HepG2 (cell line): ENCODE data around the gene ZNF174. TPM values are rescaled to one million over a fixed set of nuclear protein-coding genes. Genes with fewer than 3 reads are reported as not detected.

ENCODE experiments used
- ATF1 ChIP-seq: IDR thresholded peaks from 2 replicates; pipeline ENCODE4 v1.6.1; 2016; ENCODE audit warnings: mild to moderate bottlenecking, control low read depth
- EZH2 ChIP-seq: conservative IDR thresholded peaks from 2 replicates; pipeline ENCODE4 v1.6.1; 2012; ENCODE audit warnings: mild to moderate bottlenecking, low read depth, low read length, moderate library complexity
- FOXA1 ChIP-seq, 2 experiments: fragments of 450-650 bp in 1 of 2; sonication (generic) in 1 of 2; formaldehyde crosslinking in 1 of 2; IDR thresholded peaks; 2 replicates each; pipeline versions ENCODE4 v1.4.0 to v1.6.1; 2016 to 2020; ENCODE audit warnings: missing genetic modification reagents in 1 of 2
- FOXK2 ChIP-seq: fragments of 450-650 bp; IDR thresholded peaks from 2 replicates; pipeline ENCODE4 v1.6.1; 2016
- MEIS1 ChIP-seq: sonication (generic); formaldehyde crosslinking; IDR thresholded peaks from 2 replicates; pipeline ENCODE4 v1.9.0; 2021; ENCODE audit warnings: mild to moderate bottlenecking, missing genetic modification reagents, moderate library complexity, borderline replicate concordance
- NR2F1 ChIP-seq, 2 experiments: fragments of 450-650 bp in 1 of 2; formaldehyde crosslinking in 1 of 2; IDR thresholded peaks; 2 replicates each; pipeline versions ENCODE4 v1.5.0 to v1.6.1; 2016 to 2020; ENCODE audit warnings: mild to moderate bottlenecking in 1 of 2, missing compliant biosample characterization in 1 of 2, missing genetic modification reagents in 1 of 2, moderate library complexity in 1 of 2
- PHF20 ChIP-seq: sonication (generic); formaldehyde crosslinking; IDR thresholded peaks from 2 replicates; pipeline ENCODE4 v1.5.0; 2020; ENCODE audit warnings: mild to moderate bottlenecking, missing genetic modification reagents
- RBM39 ChIP-seq: fragments of 200-400 bp; formaldehyde crosslinking; IDR thresholded peaks from one replicate; pipeline ENCODE4 v1.6.1; 2018; ENCODE audit warnings: antibody characterized with exemption, mild to moderate bottlenecking, low read depth, low read length; ENCODE audit not compliant: poor library complexity, severe bottlenecking
- TCF12 ChIP-seq, 2 experiments: fragments of 450-650 bp in 1 of 2; sonication (generic) in 1 of 2; formaldehyde crosslinking in 1 of 2; IDR thresholded peaks; 2 replicates each; pipeline versions ENCODE4 v1.6.1 to v1.8.0; 2017 to 2022; ENCODE audit warnings: antibody characterized with exemption in 1 of 2, mild to moderate bottlenecking in 1 of 2, missing genetic modification reagents in 1 of 2, moderate library complexity in 1 of 2
- ZIK1 ChIP-seq: sonication (generic); formaldehyde crosslinking; IDR thresholded peaks from 2 replicates; pipeline ENCODE4 v1.5.0; 2020; ENCODE audit warnings: mild to moderate bottlenecking, low read depth, missing genetic modification reagents, borderline replicate concordance
- ZNF232 ChIP-seq: sonication (generic); formaldehyde crosslinking; IDR thresholded peaks from 2 replicates; pipeline ENCODE4 v1.4.0; 2020; ENCODE audit warnings: missing genetic modification reagents, borderline replicate concordance
- ZNF329 ChIP-seq: sonication (generic); formaldehyde crosslinking; IDR thresholded peaks from 2 replicates; pipeline ENCODE4 v1.9.0; 2021; ENCODE audit warnings: low read depth, mild to moderate bottlenecking, missing genetic modification reagents
- polyA plus RNA-seq, 8 experiments: library from polyadenylated mRNA; depleted of rRNA in 3 of 8; stranded (reverse) in 7 of 8; unstranded in 1 of 8; fragments of >200 nt; fragmentation: Illumina TruSeq in 4 of 8; extraction: Trizol in 4 of 8; gene quantifications; 2 replicates each; pipeline versions ENCODE4 v1.2.1 to v1.2.3, GENCODE V29; 2011 to 2016; ENCODE audit warnings: low read depth in 4 of 8, missing spikeins in 1 of 8, mixed read lengths in 1 of 8; ENCODE audit not compliant: insufficient read depth in 1 of 8
- total RNA-seq, 5 experiments: library from RNA; depleted of rRNA; stranded (reverse); fragments of >200 nt; fragmentation: Illumina TruSeq; extraction: Trizol; gene quantifications; 2 replicates each; pipeline ENCODE4 v1.2.3, GENCODE V29; 2016; ENCODE audit warnings: low read depth in 1 of 5
- TF ChIP-seq, protein P1 (sequence below): fragments of 450-650 bp; IDR thresholded peaks from 2 replicates; pipeline ENCODE4 v1.6.1; 2017; ENCODE audit warnings: mild to moderate bottlenecking
- TF ChIP-seq, protein P2 (sequence below): sonication (generic); formaldehyde crosslinking; IDR thresholded peaks from 2 replicates; pipeline ENCODE4 v1.5.1; 2020; ENCODE audit warnings: mild to moderate bottlenecking, missing genetic modification reagents, moderate library complexity
- TF ChIP-seq, protein P3 (sequence below): sonication (generic); formaldehyde crosslinking; IDR thresholded peaks from 2 replicates; pipeline ENCODE4 v1.4.0; 2020; ENCODE audit warnings: missing genetic modification reagents
- TF ChIP-seq, protein P4 (sequence below): IDR thresholded peaks from 2 replicates; pipeline ENCODE4 v1.6.1; 2016
- TF ChIP-seq, protein P5 (sequence below): IDR thresholded peaks from 2 replicates; pipeline ENCODE4 v1.6.1; 2016; ENCODE audit warnings: missing compliant biosample characterization, missing genetic modification reagents, borderline replicate concordance

Gene ZNF174
- total and polyA plus RNA-seq, 2 of the 13 experiments (the other 11 are each of a cell fraction or from before 2014, with no cell fraction given) = 8.3 to 10.6 TPM

DNA sequence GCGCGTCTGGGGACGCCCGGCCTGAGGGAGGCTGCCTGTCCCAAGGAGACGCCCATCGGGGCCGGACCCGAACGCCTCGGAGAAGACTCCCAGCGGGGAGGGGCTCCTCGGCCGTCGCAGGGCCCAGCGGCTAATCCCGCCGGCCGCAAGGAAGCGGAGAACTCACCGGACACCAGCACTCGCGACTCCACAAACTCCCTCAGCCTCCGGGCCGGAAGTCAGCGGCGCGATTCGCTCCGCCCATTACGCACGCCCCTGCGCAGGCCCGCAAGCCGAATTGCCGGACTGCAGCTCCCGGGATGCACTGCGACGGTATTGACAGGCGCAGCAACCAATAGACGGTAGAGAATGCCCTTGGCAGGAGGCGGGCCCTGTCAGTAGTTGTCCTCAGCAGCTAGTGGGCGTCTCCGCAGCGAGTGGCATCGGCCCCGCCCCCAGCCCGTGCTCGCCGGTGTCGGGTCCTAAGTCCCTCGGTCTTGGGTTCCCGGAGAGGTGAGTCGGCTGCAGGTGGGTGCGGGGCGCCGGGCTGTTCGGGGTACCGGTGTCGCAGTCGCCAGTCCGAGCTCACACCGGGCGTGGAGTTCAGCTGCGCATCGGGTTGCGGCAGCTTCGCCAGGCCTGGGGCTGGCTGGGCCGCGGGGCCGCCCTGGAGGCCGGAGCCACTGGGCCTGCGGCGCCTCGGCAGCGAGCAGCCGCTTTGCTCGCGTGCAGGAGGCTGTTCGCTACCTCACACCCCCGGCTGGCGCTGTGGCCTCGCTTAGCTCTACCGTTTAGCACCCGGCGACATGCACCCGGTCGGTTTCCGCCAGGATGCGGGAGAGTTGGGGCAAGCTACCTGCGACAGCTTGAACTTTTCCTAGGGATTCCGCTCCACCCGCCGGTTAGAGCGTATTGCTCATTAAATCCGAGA, at the start of gene ZNF174, which contains the start of gene ZSCAN32 (continued):
- no peak for TF ChIP-seq TCF12 (IDR thresholded peaks at IDR 0.05)
- 0 out of 2 replicates have a peak, but pooled peaks have one; percentile 47 for TF ChIP-seq TCF12 (CRISPR knock-in tag; IDR thresholded peaks at IDR 0.05)
- peak; percentile 83; the same call in 1 of the 2 replicates for TF ChIP-seq FOXK2
- no peak for TF ChIP-seq EZH2
- no peak for TF ChIP-seq ZIK1 (CRISPR knock-in tag)
- peak; percentile 85 for TF ChIP-seq RBM39
- TF ChIP-seq PHF20 (CRISPR knock-in tag) = peak; percentile 85
- TF ChIP-seq, protein P1, sequence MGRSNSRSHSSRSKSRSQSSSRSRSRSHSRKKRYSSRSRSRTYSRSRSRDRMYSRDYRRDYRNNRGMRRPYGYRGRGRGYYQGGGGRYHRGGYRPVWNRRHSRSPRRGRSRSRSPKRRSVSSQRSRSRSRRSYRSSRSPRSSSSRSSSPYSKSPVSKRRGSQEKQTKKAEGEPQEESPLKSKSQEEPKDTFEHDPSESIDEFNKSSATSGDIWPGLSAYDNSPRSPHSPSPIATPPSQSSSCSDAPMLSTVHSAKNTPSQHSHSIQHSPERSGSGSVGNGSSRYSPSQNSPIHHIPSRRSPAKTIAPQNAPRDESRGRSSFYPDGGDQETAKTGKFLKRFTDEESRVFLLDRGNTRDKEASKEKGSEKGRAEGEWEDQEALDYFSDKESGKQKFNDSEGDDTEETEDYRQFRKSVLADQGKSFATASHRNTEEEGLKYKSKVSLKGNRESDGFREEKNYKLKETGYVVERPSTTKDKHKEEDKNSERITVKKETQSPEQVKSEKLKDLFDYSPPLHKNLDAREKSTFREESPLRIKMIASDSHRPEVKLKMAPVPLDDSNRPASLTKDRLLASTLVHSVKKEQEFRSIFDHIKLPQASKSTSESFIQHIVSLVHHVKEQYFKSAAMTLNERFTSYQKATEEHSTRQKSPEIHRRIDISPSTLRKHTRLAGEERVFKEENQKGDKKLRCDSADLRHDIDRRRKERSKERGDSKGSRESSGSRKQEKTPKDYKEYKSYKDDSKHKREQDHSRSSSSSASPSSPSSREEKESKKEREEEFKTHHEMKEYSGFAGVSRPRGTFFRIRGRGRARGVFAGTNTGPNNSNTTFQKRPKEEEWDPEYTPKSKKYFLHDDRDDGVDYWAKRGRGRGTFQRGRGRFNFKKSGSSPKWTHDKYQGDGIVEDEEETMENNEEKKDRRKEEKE = no peak
- TF ChIP-seq FOXA1 (IDR thresholded peaks at IDR 0.05) = no peak
- TF ChIP-seq FOXA1 (CRISPR knock-in tag; IDR thresholded peaks at IDR 0.05) = peak; percentile 69
- TF ChIP-seq ATF1 (CRISPR knock-in tag) = peak; percentile 72
- TF ChIP-seq, protein P2, sequence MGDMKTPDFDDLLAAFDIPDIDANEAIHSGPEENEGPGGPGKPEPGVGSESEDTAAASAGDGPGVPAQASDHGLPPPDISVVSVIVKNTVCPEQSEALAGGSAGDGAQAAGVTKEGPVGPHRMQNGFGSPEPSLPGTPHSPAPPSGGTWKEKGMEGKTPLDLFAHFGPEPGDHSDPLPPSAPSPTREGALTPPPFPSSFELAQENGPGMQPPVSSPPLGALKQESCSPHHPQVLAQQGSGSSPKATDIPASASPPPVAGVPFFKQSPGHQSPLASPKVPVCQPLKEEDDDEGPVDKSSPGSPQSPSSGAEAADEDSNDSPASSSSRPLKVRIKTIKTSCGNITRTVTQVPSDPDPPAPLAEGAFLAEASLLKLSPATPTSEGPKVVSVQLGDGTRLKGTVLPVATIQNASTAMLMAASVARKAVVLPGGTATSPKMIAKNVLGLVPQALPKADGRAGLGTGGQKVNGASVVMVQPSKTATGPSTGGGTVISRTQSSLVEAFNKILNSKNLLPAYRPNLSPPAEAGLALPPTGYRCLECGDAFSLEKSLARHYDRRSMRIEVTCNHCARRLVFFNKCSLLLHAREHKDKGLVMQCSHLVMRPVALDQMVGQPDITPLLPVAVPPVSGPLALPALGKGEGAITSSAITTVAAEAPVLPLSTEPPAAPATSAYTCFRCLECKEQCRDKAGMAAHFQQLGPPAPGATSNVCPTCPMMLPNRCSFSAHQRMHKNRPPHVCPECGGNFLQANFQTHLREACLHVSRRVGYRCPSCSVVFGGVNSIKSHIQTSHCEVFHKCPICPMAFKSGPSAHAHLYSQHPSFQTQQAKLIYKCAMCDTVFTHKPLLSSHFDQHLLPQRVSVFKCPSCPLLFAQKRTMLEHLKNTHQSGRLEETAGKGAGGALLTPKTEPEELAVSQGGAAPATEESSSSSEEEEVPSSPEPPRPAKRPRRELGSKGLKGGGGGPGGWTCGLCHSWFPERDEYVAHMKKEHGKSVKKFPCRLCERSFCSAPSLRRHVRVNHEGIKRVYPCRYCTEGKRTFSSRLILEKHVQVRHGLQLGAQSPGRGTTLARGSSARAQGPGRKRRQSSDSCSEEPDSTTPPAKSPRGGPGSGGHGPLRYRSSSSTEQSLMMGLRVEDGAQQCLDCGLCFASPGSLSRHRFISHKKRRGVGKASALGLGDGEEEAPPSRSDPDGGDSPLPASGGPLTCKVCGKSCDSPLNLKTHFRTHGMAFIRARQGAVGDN = peak; percentile 92
- 0 out of 2 replicates have a peak, but pooled peaks have one; percentile 62 for TF ChIP-seq ZNF232
- TF ChIP-seq ZNF329 (CRISPR knock-in tag) = no peak
- TF ChIP-seq NR2F1 (CRISPR knock-in tag; IDR thresholded peaks at IDR 0.05) = no peak
- TF ChIP-seq, protein P3, sequence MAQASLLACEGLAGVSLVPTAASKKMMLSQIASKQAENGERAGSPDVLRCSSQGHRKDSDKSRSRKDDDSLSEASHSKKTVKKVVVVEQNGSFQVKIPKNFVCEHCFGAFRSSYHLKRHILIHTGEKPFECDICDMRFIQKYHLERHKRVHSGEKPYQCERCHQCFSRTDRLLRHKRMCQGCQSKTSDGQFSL (CRISPR knock-in tag) = no peak
- TF ChIP-seq, protein P4, sequence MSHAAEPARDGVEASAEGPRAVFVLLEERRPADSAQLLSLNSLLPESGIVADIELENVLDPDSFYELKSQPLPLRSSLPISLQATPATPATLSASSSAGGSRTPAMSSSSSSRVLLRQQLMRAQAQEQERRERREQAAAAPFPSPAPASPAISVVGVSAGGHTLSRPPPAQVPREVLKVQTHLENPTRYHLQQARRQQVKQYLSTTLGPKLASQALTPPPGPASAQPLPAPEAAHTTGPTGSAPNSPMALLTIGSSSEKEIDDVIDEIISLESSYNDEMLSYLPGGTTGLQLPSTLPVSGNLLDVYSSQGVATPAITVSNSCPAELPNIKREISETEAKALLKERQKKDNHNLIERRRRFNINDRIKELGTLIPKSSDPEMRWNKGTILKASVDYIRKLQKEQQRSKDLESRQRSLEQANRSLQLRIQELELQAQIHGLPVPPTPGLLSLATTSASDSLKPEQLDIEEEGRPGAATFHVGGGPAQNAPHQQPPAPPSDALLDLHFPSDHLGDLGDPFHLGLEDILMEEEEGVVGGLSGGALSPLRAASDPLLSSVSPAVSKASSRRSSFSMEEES (CRISPR knock-in tag) = peak; percentile 50
- peak; percentile 75; the same call in 1 of the 2 replicates for TF ChIP-seq MEIS1
- TF ChIP-seq, protein P5, sequence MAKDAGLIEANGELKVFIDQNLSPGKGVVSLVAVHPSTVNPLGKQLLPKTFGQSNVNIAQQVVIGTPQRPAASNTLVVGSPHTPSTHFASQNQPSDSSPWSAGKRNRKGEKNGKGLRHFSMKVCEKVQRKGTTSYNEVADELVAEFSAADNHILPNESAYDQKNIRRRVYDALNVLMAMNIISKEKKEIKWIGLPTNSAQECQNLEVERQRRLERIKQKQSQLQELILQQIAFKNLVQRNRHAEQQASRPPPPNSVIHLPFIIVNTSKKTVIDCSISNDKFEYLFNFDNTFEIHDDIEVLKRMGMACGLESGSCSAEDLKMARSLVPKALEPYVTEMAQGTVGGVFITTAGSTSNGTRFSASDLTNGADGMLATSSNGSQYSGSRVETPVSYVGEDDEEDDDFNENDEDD (CRISPR knock-in tag) = peak; percentile 51; the same call in 1 of the 2 replicates
